GM12892 (cell line): ENCODE results near the gene NPM3.

Experiments used
- DNase-seq: peaks from one replicate; pipeline ENCODE4 v3.0.0; 2011; ENCODE audit not compliant: insufficient read length
- FAIRE-seq: peaks from 2 replicates; lab custom pipeline; 2011; peaks lifted over from hg19 to GRCh38; lab: Jason Lieb, UNC
- POLR2A ChIP-seq: IDR thresholded peaks from 2 replicates; pipeline ENCODE4 v1.6.1; 2011; ENCODE audit warnings: low read depth, low read length, control low read depth
- POLR2AphosphoS5 ChIP-seq: IDR thresholded peaks from 2 replicates; pipeline ENCODE4 v1.6.1; 2011; ENCODE audit warnings: low read depth, low read length, control low read depth
- TAF1 ChIP-seq: IDR thresholded peaks from 2 replicates; pipeline ENCODE4 v1.6.1; 2011; ENCODE audit warnings: low read depth, mild to moderate bottlenecking, control low read depth, low read length, borderline replicate concordance

Gene NPM3

DNA sequence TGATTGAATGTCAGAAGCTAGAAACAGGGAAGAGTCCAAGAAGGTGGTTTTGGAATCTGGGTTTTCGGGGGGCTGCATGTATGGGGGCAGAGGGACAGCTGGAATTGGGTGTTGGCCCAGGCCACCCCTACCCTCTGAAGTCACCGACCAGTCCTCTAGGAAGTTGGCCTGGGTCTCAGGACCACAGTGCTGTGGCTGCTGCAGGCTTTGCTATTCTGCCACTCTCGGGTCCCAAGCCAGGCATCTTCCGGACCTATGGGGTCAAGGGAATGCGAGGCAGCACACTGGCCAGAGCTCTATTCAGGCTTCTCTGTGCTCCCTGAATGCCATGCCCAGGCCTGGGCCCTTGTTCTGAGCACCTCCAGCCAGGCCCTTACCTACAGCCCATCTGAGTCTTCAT lies 20.5 kb downstream of the NPM3 start:
- DNase-seq (no peak), FAIRE-seq (no peak)
- no peak for TF ChIP-seq POLR2A
- no peak for TF ChIP-seq POLR2AphosphoS5
- TF ChIP-seq TAF1: no peak

DNA sequence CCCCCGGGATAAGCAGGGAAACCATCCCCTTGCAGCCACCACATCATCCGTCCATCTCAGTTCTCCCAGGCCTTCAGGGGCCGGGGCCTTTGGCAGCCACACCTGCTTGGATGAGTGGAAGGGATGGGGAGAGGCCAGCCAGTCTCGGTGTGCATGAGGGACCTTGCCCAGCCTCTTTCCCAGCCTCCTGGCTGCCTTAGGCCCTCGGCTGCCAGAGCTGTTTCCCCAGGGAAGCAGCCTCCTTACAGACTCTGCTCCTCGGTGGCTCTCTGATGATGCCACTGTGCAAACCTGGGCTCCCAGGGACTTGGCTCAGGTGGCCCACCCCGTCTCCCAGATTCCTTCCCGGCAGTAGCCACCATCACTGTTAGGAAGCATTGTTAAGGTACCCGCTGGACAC lies 22.0 kb downstream of the NPM3 start:
- FAIRE-seq (no peak), DNase-seq (no peak)
- TF ChIP-seq TAF1: no peak
- TF ChIP-seq POLR2A: no peak
- no peak for TF ChIP-seq POLR2AphosphoS5

DNA sequence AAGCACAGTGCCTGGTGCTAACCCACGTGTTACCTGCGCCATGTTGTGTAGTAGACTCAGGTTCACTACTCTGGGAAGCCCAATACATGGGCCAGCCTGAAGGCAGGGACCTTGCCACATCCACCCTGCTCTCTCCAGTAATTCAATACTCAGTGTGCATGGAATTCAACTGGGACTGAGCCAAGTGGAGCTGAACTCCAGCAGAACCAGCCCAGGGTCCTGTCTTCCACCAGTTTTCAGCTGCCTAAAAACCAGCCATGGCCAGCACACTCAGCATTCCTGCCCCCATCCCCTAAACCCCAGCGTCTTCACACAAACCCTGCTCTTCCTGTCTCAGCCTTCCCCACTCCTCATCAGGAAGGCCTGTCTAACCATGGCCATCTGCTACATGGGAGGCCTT lies 22.7 kb downstream of the NPM3 start:
- FAIRE-seq (no peak), DNase-seq (no peak)
- no peak for TF ChIP-seq POLR2AphosphoS5
- TF ChIP-seq POLR2A: no peak
- no peak for TF ChIP-seq TAF1

DNA sequence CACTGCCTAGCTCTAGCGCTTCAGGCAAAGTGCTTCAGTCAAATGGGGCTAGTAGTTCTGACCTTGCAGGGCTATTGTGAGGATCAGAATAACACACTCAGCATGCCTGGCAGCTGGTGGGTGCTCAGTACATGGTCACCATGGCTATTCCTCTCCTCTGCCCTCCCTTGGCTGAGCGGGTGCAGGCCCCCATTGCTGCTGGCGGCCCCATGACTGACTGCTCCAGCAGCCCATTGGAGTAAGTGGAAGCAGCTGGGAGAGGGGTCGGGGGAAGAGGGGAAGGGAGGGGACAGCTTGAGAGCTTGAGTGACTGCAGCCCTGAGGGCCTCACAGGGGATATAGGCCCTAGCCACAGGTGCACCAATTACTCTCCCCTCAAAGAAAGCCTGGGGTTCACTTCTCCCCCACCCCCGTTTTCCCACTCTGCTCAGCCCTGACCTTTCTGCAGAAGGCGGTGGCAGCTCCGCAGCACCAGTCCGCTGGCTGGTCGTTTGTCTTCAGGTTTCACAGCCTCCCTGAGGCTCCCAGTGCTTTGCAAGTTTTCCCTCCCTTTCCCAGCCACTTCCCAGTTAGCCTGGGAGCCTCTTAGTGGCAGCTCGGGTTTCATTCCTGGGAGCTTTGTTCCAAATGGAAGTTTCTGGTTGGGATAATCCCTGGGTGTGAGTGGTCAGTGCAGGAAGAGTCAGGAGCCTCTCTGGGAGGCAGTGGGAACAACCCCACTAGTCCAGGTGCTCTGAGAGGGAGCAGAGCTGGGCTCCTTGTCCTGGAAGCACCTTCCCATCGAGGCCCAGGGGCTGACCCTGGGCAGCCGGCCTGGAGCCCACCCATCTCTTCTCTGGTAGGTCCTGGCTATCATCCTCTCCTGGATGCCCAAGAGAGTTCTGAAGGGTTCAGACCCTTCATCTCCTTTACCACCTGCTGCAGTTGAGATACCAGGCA lies 23.7 kb downstream of the NPM3 start:
- DNase-seq: no peak
- no peak for TF ChIP-seq POLR2A
- TF ChIP-seq TAF1: no peak
- TF ChIP-seq POLR2AphosphoS5: no peak
- no peak for FAIRE-seq

DNA sequence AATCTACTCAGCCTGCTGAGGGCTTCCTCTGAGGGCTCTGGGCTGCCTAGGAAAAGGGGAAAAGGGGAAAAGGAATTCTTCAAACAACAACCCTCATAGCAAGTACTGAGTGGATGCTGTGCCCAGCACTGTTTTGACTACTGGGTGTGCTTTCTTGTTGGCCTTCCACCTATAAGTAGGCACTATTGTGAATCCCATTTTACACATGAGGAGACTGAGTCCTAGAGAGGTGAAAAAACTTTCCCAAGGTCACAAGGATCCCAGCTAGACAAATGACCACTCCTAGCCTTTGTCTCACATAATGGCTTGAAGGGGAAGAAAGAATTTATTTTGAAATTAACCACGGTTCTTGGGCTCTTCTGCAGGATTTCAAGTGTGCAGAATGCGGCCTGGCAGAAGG lies 24.4 kb downstream of the NPM3 start:
- DNase-seq (no peak), FAIRE-seq (no peak)
- no peak for TF ChIP-seq POLR2A
- TF ChIP-seq TAF1: no peak
- no peak for TF ChIP-seq POLR2AphosphoS5

DNA sequence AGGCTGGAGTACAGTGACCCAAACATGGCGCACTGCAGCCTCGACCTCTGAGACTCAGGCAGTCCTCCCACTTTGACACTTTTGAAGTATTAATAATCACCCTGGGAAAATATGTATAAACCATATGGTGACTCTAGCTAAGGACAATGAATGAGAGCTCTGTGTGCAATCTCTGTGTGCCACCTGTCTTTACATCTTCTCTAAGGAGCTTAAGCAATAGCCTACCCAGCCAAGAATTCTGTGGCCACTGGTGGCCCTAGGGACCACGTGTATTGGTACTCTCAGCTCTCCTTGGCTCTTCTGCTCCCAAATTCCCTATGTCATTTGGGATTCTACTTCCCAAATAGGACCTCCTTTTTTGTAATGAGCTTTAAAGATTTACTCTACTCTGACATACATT lies 31.0 kb downstream of the NPM3 start:
- DNase-seq: no peak
- TF ChIP-seq POLR2AphosphoS5 (no peak), POLR2A (no peak), TAF1 (no peak)
- FAIRE-seq: no peak

DNA sequence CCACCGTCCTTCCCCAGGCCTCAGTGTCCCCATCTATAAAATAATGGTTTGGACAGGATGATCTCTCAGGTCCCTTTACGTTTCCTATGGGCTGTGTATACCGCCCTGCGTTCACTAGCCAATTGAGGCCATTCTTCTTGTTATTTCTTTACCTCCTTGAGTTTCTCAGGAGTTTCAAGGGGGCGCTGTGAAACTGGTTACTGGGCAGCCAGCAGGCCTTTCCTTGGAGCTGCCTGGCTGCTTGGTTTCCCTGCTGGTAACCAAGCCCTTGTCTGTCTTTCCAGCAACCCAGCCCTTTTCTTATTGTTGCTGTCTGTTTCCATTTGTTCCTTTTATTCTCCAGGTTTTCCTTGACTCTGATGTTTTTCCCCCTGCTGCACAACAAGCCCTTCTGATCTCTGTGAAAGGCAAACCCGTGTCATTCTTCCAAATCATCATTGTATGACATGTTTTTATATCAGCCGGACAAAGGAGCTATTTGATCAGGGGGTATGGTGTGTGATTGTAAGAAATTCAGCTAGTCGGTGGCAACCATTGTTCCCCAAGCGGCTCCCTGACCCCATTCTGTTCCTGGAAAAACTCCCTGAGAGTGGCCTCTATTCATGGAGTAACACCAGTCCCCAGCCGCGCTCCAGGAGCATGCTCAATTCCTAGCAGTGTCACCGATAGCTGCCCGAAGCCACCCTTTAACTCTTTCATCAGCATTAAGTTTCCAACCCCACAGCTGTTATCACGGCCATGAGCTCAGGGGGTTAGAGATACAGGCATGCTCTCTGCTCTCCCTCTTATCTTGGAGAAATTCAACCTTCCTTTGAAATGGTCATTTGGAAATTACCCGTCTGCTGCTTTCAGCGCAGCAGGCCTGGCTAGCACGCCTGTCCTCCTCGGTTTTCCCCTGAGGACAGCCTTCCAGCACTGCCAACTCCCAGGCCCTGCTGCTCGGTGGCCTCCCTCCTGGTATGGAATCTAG lies 33.9 kb downstream of the NPM3 start:
- TF ChIP-seq POLR2A (no peak), TAF1 (no peak), POLR2AphosphoS5 (no peak)
- DNase-seq (no peak), FAIRE-seq (no peak)

DNA sequence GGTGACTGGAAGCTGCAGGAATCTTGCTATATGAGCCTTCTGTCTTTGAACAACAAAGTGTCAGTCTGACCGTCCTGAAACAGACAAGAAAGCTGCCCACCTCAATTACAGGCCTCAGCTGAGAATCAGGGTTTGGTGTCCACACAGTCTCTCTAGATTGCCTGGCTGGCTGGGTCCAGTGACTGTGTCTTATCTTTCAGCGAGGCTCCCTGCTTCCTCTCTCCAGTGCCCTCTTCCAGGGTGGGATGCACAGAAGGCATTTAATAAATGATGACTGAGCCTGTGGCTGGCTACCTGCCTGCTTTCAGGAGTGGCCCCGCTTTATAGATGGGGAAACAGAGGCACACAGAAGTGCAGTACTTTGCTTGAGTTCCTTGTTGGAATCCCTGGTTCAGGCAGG lies 34.8 kb downstream of the NPM3 start:
- DNase-seq (no peak), FAIRE-seq (no peak)
- TF ChIP-seq TAF1 (no peak), POLR2A (no peak), POLR2AphosphoS5 (no peak)

DNA sequence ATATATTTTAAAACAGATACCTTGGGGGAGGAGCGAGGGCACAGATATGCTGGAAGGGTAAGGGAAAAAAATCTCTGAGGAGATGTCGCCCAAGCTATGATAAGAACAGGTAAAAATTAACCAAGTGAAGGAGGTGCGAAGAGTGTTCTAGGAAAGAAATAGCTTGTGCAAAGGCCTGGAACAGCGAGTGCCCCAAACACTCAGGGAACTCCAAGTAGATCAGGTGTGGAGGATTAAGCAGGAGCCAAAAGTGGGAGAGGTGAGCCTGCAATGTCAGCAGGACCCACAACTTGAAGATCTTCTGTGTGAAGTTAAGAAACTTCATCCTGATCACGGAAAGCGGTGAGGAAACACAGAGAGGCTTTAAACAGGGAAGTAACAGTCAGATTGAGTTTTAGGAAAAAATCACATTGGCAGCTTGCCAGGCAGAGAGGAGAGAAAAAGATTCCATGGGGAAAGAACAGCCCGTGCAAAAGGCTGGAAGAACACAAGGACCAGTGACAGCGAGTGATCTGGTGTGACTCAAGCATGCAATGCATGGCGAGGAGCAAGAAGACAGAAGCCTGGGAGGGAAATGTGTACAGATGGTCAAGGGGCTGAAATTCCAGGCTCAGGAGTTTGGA lies 38.1 kb downstream of the NPM3 start:
- DNase-seq (no peak), FAIRE-seq (no peak)
- TF ChIP-seq POLR2AphosphoS5: no peak
- no peak for TF ChIP-seq TAF1
- TF ChIP-seq POLR2A: no peak

DNA sequence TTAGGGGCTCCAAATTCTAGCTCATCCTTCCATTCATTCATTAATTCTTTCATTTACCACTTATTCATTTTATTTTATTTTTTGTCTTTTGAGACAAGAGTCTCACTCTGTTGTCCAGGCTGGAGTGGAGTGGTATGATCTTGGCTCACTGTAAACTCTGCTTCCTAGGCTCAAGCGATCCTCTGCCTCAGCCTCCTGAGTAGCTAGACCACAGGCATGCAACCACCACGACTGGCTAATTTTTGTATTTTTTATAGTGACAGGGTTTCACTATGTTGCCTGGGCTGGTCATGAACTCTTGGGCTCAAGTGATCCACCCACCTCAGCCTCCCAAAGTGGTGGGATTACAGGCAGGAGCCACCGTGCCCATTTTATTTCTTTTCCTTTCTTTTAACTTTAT lies 39.0 kb downstream of the NPM3 start:
- FAIRE-seq: no peak
- TF ChIP-seq TAF1: no peak
- TF ChIP-seq POLR2AphosphoS5: no peak
- no peak for TF ChIP-seq POLR2A
- DNase-seq: no peak

DNA sequence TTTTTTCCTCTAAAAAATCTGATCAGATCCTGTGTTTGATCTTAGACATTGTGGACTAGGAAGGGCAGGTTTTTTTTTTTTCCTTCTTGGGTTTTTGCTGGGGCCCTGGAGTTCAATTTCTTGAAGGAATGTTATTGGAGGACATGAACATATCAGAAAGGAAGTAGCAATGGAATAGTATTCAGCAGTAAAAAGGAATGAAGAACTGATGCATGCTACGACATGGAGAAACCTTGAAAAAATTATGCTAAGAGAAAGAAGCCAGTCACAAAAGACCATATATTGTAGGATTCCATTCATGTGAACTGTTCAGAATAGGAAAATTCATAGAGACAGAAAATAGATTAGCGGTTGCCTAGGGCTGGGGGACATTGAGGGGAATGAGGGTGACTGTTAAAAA lies 41.3 kb downstream of the NPM3 start:
- FAIRE-seq (no peak), DNase-seq (no peak)
- TF ChIP-seq POLR2AphosphoS5 (no peak), POLR2A (no peak), TAF1 (no peak)
